GM18517 (cell line): Measurements from ENCODE around the gene SLC45A3.
"Not testable (repeated sequence)": the region's sequence is repeated elsewhere in the genome, so short reads cannot be mapped to it uniquely, and the experiment has no call there.

ENCODE experiments used
- ATAC-seq: cut with Tn5 transposase; IDR thresholded peaks from one replicate; pipeline ENCODE4 v1.9.1; 2021; ENCODE audit warnings: mild to moderate bottlenecking, moderate library complexity; ENCODE audit not compliant: unreplicated experiment

The SLC45A3 gene

DNA sequence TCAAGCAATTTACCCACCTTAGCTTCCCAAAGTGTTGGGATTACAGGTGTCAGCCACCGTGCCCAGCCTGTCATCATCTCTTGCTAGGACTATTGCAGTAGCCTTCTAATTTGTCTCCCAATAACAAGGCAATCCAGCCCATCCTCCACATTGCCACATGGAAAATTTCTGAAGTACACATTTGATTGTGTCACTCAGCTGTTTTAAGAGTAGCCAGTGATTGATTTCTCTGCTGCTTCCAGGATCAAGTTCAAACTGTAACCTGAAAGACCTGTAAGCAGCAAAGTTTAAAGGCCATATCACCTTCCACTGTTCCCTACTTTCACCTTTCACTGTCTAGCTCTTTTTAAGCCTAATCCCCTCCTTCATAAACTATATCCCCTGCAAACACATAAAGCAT, 40.7 kb downstream of the SLC45A3 start:
- ATAC-seq: no peak

- no peak for ATAC-seq
Measured at GRCh38 chr1:205637854-205638468, 42.3 kb downstream of the SLC45A3 start.

GRCh38 chr1:205636732-205637131, 43.6 kb downstream of the SLC45A3 start:
- ATAC-seq: no peak

GRCh38 chr1:205636138-205636530, 44.2 kb downstream of the SLC45A3 start:
- not testable (repeated sequence) for ATAC-seq

- no peak for ATAC-seq
Measured at GRCh38 chr1:205633421-205633976, 46.8 kb downstream of the SLC45A3 start.

DNA sequence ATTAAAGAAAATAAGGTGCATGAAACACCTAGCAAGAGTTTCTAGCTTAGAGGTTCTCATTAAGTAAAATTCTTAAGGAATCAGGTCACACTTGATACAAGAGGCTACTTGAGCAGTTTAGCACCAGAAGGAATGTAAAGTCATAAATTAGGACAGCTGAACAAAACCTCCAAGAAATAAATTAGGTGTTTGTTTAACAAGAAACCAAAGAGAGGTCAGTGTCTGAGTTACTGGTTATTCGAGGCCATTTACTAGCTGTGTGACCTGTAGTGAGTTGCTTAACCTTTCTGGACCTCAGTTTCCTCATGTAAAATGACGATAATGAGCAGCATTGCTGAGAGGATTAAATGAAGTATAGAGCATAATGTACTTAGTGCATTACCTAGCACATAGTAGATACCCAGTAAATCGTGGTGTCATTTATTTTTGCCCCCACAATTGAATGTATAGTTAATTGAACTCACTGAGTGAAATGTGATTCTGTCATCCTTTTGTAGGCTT, 47.6 kb downstream of the SLC45A3 start:
- no peak for ATAC-seq

DNA sequence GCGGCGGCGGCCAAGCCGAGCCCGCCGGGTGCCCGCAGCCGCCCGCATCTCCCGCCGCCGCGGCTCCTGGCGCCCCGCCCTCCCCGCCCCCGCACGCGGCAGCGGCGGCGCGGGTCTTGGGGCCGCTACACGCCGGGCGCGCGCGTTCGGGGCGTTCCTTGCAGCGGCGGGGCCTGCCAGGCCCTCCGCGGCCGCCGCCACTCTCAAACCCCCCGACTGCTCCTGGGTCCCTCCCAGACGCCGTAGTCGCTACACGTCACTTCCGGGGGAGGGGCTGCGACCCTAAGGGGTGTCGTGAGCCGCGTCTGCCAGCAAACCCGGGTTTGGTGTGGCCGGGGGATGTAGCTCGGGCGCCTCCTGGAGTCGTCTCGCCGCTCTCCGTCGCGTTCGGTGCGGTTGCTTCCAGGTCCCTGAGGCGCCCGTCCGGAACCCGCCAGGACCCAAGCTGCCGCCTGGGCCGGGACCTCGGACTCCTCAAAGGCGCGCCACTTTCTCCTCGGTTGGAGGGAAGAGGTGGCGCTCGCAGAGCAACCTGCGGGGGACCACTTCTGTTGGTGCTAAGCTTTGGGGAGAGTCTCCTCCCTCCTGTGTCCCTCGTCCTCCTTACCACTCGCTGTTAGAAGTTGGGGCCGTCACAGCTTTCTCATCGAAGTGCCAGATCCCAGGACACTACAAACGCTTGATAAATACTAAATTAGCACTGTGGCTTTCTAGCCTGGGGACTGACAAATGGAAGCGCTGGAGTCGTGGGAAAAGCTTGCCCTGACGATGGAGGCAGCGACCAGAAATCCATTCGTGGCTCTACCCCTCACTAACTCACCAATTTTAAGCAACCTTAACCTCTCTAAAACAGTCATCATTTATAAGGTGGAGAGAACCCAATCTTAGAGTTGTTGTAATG, 48.3 kb downstream of the SLC45A3 start, which contains the start of gene ELK4:
Gene ELK4, minus strand, starts transcription at position 244 of the 901 bp plus-strand sequence. CDS start 8,129 bp downstream, outside the sequence.
- ATAC-seq: peak; percentile 66

- peak; percentile 70 for ATAC-seq
Measured at GRCh38 chr1:205631010-205631767, 49.1 kb downstream of the SLC45A3 start.

DNA sequence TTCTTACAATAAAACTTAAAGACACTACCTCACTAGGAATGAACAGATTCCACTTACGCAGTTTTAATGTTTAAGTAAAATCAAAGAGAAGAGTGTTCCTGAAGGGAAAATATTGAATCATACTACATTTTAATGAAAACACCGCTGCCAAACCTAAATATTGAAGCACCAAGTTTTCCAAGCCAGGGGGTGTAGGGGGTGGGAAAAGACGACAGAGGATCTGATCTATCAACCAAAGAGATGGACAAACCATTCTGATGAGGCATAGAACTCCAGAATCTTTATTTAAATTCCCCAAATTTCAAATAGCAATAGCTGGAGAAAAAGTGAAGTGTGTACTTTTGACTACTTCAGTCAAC, 49.7 kb downstream of the SLC45A3 start:
- ATAC-seq: no peak

DNA sequence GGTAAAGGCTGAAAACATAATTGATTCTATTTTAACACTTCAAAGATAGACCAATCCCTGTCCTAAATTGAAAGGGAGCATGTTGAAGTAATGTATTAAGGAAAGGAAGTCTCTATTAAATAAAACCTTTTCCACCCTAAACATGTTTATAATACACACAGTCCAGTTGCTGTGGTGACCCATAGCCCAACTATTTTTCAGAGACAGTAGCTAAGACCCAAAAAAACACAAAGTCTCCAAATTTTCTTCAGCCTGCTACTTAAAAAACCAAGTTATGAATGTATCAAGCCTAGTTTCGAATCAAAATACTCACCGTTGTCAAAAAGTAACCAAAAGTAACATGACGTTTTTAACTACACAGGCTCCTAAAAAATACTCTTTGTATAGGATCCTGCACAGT, 50.1 kb downstream of the SLC45A3 start:
- no peak for ATAC-seq

GRCh38 chr1:205629751-205630150, 50.6 kb downstream of the SLC45A3 start:
- ATAC-seq: no peak

DNA sequence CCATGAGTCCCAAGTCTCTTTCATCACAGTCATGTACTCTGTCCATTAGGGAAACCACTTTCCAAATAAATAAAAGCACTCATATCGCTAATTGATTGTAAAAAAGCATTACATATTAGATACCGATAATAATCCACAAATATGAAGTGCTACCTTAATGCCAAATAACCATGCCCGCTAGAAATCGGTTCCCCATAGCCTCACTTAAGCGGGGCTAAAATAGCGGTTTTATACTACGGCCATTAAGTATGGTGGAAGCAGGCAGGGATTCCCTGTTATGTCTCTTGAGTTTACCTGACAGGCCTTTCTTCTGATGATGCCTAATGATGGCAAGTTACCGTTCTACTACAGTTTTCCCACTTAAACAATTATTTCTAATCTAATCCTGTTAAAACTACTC, 52.4 kb downstream of the SLC45A3 start:
- ATAC-seq: no peak

DNA sequence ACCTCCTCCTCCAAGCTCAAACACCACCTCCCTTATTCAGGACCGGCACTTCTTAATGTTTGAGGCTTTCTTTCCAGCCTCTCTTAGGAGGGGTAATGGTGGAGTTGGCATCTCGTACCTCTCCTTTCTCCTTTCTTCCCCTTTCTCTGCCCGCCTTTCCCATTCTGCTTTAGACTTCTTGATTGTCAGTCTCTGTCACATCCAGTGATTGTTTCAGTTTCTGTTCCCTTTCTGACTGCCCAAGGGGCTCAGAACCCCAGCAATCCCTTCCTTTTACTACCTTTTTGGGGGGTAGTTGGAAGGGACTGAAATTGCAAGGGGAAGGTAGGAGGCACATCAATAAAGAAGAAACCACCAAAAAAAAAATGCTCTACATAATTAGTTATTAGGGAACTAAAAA, 54.1 kb downstream of the SLC45A3 start:
- no peak for ATAC-seq

GRCh38 chr1:205623646-205624045, 56.7 kb downstream of the SLC45A3 start:
- no peak for ATAC-seq

DNA sequence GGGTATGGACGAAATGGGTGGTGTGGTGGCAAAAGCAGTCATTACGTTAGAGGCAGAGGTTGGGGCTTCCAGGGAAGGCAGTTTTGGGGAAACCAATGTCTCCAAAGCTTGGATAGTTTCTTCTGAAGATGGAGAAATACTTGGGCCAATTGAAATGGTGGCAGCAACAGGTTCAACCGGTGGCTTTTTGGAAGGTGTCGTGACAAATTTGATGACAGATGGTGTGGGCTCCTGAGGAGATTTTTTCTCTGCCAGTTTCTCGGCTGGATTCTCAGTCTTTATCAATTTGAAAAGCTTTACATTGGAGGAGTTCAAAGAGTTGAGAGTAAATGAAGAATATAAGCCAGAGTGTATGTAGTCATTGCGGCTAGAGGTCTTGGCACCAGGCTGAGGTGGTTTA, 60.0 kb downstream of the SLC45A3 start:
- no peak for ATAC-seq

DNA sequence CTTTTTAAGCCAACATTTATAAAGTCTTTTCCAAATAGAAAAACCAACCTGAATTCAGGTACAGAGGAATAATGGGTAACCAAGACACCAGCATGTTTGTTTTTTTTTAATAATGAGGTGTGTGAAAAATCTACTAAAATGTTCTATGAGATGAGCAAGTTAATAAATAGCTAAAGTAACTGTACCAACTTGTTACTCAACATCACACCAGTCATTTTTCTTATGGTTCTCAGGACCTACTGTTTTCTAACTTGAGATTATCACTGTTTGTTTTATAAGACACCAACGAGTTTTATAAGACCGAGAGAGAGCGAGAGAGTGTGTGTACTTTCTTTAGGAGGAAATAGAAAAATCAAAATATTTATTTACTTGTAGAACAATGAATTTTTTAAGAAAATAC, 60.9 kb downstream of the SLC45A3 start:
- ATAC-seq: no peak

- no peak for ATAC-seq
Measured at GRCh38 chr1:205616563-205617293, 63.6 kb downstream of the SLC45A3 start.

- no peak for ATAC-seq
Measured at GRCh38 chr1:205615789-205616188, 64.5 kb downstream of the SLC45A3 start.

- no peak for ATAC-seq
Measured at GRCh38 chr1:205613854-205614412, 66.4 kb downstream of the SLC45A3 start.

DNA sequence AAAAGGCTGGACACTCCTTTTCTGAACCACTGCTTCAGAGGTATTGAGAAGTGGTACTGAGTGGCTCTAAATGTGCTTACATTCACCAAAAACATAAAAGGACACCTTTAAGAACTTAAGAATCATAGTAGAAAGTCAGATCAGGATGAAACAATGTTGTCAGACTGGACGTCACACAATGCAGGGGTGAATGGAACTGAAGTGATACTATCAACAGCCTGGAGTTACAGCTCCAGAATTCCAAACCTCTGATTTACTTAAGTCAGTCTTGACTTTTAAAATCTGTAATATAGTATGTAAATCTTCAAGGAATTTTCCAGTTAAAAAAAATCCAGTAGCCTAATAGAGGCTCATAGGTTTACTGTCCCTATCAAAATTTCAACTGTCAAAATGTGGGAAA, 67.8 kb downstream of the SLC45A3 start:
- ATAC-seq: no peak
